Effector memory CD8-positive, alpha-beta T cell (primary cell): ENCODE data around the gene BCL2L11.
A peak's percentile ranks its signal among the peaks of the same experiment; 100 is the strongest.

ENCODE experiments used
- ATAC-seq: fragments of 150-1000 bp; cut with Tn5 transposase; replicated peaks from 2 replicates; pipeline ENCODE4 v1.10.0; 2021; ENCODE audit warnings: mild to moderate bottlenecking, moderate library complexity
- DNase-seq, 3 experiments: peaks; one replicate each; pipeline ENCODE4 v3.0.0; 2021
- H3K27ac Mint-ChIP-seq, 2 donors: one replicate each; pipeline ENCODE4 v1.8.0; 2022; ENCODE audit warnings: mild to moderate bottlenecking in 2 of 2, mixed read lengths in 2 of 2, moderate library complexity in 2 of 2
- H3K27me3 Mint-ChIP-seq, 2 donors: one replicate each; pipeline ENCODE4 v1.8.0; 2022; ENCODE audit warnings: mixed read lengths in 2 of 2
- H3K36me3 Mint-ChIP-seq: one replicate; pipeline ENCODE4 v1.8.0; 2022; ENCODE audit warnings: mild to moderate bottlenecking, moderate library complexity, mixed read lengths; ENCODE audit not compliant: insufficient read depth
- H3K4me1 Mint-ChIP-seq, 2 donors: one replicate each; pipeline ENCODE4 v1.8.0; 2022; ENCODE audit warnings: low read depth in 2 of 2, mixed read lengths in 2 of 2
- H3K4me3 Mint-ChIP-seq, 2 donors: one replicate each; pipeline ENCODE4 v1.8.0; 2022; ENCODE audit warnings: mild to moderate bottlenecking in 2 of 2, mixed read lengths in 2 of 2, moderate library complexity in 2 of 2
- H3K9me3 Mint-ChIP-seq, 2 donors: one replicate each; pipeline ENCODE4 v1.8.0; 2022; ENCODE audit warnings: mixed read lengths in 2 of 2

BCL2L11 gene

DNA sequence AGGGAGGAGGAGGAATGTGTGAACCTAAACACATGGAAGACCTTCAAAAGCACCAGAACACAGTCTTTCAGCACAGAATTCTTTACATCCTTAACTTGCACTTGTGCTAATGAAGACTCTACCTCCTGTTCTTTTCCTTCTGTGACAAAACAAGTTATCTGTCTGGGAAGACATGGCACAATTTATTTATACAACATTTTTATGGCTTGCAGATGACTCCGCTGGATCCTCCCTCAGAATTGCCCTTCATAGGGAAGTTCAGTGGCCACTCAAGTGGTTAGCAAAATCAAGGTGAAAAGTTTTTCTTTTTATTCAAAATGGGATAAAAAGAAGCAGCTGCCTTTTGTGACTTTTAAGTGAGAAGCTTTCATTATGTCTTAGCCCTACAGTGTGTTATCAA is 21.4 kb downstream of the BCL2L11 start:
- Mint-ChIP-seq H3K9me3 (no peaks in the 10 kb centered on the region), H3K27ac (no peak overlapping the region), H3K4me1 (peaks cover 9 to 19% of the 10 kb centered on the region in 2 donors), H3K27me3 (no peaks in the 10 kb centered on the region), H3K36me3 (peaks cover 18% of the 10 kb centered on the region), H3K4me3 (no peak overlapping the region)
- DNase-seq (no peak), ATAC-seq (no peak)

- Mint-ChIP-seq H3K9me3 (no peaks in the 10 kb centered on the region), H3K4me3 (no peak overlapping the region), H3K27me3 (no peaks in the 10 kb centered on the region), H3K4me1 (peaks cover 8 to 19% of the 10 kb centered on the region in 2 donors), H3K27ac (peak overlapping the region in 1 of 2 donors; percentile 18), H3K36me3 (peaks cover 17% of the 10 kb centered on the region)
- no peak for ATAC-seq
- DNase-seq: no peak
These were observed 22.6 kb downstream of the BCL2L11 start for GRCh38 chr2:111143107-111143842.

- H3K27ac Mint-ChIP-seq: no peak overlapping the region
- H3K27me3 Mint-ChIP-seq: no peaks in the 10 kb centered on the region
- DNase-seq (no peak), ATAC-seq (no peak)
- no peaks in the 10 kb centered on the region for H3K9me3 Mint-ChIP-seq
- peaks cover 8 to 19% of the 10 kb centered on the region in 2 donors for H3K4me1 Mint-ChIP-seq
- no peak overlapping the region for H3K4me3 Mint-ChIP-seq
- H3K36me3 Mint-ChIP-seq: peaks cover 17% of the 10 kb centered on the region
These were observed 23.1 kb downstream of the BCL2L11 start for GRCh38 chr2:111143843-111144198.

GRCh38 chr2:111145103-111145760 is 24.5 kb downstream of the BCL2L11 start:
- H3K9me3 Mint-ChIP-seq: no peaks in the 10 kb centered on the region
- ATAC-seq: no peak
- DNase-seq: no peak
- no peak overlapping the region for H3K27ac Mint-ChIP-seq
- H3K36me3 Mint-ChIP-seq: peaks cover 15% of the 10 kb centered on the region
- H3K27me3 Mint-ChIP-seq: no peaks in the 10 kb centered on the region
- no peak overlapping the region for H3K4me3 Mint-ChIP-seq
- peaks cover 8 to 19% of the 10 kb centered on the region in 2 donors for H3K4me1 Mint-ChIP-seq

DNA sequence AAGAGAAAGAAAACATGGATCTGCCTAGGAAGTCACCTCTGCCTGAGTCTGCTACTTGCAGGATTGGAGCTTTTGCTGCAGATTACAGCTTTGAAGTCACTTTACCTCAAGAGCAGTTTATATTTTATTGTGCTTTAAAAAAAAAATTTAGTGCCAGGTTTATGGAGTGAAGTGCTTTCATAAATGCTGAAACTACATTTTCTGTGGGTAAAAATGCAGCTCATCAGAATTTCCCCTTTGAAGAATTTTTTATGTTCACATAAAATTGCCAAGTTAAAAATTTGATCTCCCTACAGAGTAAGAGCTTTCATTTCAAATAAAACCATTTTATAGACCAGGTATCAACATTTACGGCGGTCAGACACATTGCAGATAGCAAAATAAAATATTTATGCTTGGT is 25.2 kb downstream of the BCL2L11 start:
- Mint-ChIP-seq H3K4me1 (peaks cover 5 to 19% of the 10 kb centered on the region in 2 donors), H3K4me3 (no peak overlapping the region), H3K27ac (peak overlapping the region in 1 of 2 donors; percentile 62), H3K36me3 (peaks cover 19% of the 10 kb centered on the region), H3K9me3 (no peaks in the 10 kb centered on the region), H3K27me3 (no peaks in the 10 kb centered on the region)
- ATAC-seq (no peak), DNase-seq (no peak)

GRCh38 chr2:111148225-111148873 is 27.6 kb downstream of the BCL2L11 start:
- Mint-ChIP-seq H3K36me3 (peaks cover 22% of the 10 kb centered on the region), H3K4me1 (peaks cover 2 to 11% of the 10 kb centered on the region in 2 donors), H3K27ac (peak overlapping the region in 1 of 2 donors; percentile 49), H3K4me3 (no peak overlapping the region), H3K9me3 (no peaks in the 10 kb centered on the region), H3K27me3 (no peaks in the 10 kb centered on the region)
- DNase-seq (no peak), ATAC-seq (no peak)

DNA sequence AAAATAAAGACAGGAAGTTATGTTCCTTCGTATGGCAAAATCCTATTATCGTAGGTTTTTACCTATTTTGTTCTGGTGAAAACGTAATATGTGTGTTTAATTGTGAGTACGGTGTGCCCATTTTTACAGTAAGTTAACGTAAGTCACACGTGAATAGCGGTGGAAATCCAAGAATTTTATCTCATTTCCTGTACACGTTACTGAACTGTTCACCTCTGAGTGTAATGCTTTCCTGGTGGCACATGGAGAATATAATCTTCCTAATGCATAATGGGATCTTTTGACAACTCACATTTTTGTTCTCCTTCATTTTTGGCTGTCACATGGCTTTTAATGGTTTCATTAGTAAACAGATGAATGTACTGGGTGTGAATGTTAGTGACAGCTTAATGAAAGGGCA is 28.2 kb downstream of the BCL2L11 start:
- Mint-ChIP-seq H3K4me1 (peaks cover 2 to 11% of the 10 kb centered on the region in 2 donors), H3K27me3 (no peaks in the 10 kb centered on the region), H3K4me3 (no peak overlapping the region), H3K27ac (no peak overlapping the region), H3K36me3 (peaks cover 25% of the 10 kb centered on the region), H3K9me3 (no peaks in the 10 kb centered on the region)
- ATAC-seq: no peak
- no peak for DNase-seq

- peaks cover 4 to 7% of the 10 kb centered on the region in 2 donors for H3K4me1 Mint-ChIP-seq
- DNase-seq: no peak
- no peak for ATAC-seq
- H3K36me3 Mint-ChIP-seq: peaks cover 25% of the 10 kb centered on the region
- no peak overlapping the region for H3K4me3 Mint-ChIP-seq
- no peak overlapping the region for H3K27ac Mint-ChIP-seq
- no peaks in the 10 kb centered on the region for H3K9me3 Mint-ChIP-seq
- H3K27me3 Mint-ChIP-seq: no peaks in the 10 kb centered on the region
These were observed 29.3 kb downstream of the BCL2L11 start for GRCh38 chr2:111149882-111150455.

DNA sequence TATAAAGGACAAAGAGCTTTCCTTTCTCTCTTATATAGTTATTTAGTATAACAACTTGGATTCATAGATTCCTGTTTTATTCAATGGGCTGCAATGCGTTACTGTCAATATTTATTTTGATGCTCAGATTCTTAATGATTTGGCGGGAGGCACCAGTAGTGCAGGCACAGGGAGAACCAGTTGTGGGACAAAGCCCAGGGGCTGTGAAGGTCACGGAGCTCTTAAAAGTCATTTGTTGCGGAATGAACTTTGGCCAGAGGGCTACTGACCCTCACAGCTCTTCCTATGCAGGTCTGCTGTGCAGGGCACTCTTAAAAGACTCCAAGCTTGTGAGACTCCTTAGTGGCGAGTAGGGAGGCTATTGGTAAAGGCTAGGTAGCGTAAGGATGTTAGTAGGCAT is 34.0 kb downstream of the BCL2L11 start:
- ATAC-seq: no peak
- no peaks in the 10 kb centered on the region for H3K9me3 Mint-ChIP-seq

DNA sequence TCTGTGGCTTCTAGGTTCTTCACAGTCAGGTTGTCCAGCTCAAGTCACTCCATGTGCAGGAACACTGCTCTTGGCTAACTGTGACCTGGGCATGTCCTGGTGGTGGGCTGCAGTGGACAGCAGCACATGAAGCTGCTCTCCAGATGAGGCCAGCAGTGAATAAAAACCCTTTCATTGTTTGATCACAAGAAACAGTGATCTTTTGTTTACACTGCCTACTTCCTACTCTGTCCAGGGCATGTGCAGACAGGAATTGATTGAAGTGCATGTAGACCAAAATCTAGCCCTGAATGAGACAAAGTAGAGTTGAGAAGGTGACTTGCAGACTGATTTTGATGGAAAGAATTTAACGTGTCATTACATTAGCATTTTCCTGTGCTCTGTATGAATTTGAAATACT is 34.9 kb downstream of the BCL2L11 start:
- Mint-ChIP-seq H3K36me3 (peaks cover 16% of the 10 kb centered on the region), H3K9me3 (no peaks in the 10 kb centered on the region)

More for the DNA sequence above, 34.0 kb downstream of the BCL2L11 start:
- no peak for DNase-seq
- H3K27me3 Mint-ChIP-seq: no peaks in the 10 kb centered on the region
- no peak overlapping the region for H3K4me3 Mint-ChIP-seq
- H3K4me1 Mint-ChIP-seq: peaks cover 8 to 11% of the 10 kb centered on the region in 2 donors
- H3K27ac Mint-ChIP-seq: no peak overlapping the region
- H3K36me3 Mint-ChIP-seq: peaks cover 20% of the 10 kb centered on the region

DNA sequence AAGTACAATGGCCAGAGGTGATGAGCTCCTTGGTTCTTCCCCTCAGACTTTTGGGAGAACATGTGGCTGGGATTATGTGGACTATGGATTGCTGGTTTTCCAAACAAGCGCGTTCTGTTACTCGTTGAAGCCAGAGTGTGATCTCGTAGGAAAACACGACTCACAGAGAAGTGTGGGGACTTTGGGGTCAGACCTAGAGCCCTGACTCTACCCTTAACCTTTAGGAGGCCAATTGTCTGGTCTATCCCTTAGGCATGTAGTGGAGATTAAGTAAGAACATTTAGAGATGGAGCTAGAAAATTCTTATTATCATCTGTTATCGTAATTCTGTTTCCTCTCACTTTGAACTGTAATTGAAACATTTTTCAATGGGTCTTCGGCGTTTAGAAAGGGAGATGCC is 35.8 kb downstream of the BCL2L11 start:
- no peak overlapping the region for H3K4me3 Mint-ChIP-seq
- H3K27ac Mint-ChIP-seq: no peak overlapping the region
- H3K4me1 Mint-ChIP-seq: peaks cover 8 to 16% of the 10 kb centered on the region in 2 donors
- DNase-seq (no peak), ATAC-seq (no peak)
- H3K27me3 Mint-ChIP-seq: no peaks in the 10 kb centered on the region
- peaks cover 14% of the 10 kb centered on the region for H3K36me3 Mint-ChIP-seq
- no peaks in the 10 kb centered on the region for H3K9me3 Mint-ChIP-seq

More for the DNA sequence above, 34.9 kb downstream of the BCL2L11 start:
- Mint-ChIP-seq H3K27me3 (no peaks in the 10 kb centered on the region), H3K27ac (no peak overlapping the region), H3K4me1 (peaks cover 8 to 16% of the 10 kb centered on the region in 2 donors), H3K4me3 (no peak overlapping the region)
- ATAC-seq (no peak), DNase-seq (no peak)

GRCh38 chr2:111157071-111157661 is 36.5 kb downstream of the BCL2L11 start:
- H3K36me3 Mint-ChIP-seq: peaks cover 11% of the 10 kb centered on the region
- DNase-seq: no peak
- H3K9me3 Mint-ChIP-seq: no peaks in the 10 kb centered on the region
- H3K4me1 Mint-ChIP-seq: peaks cover 10 to 17% of the 10 kb centered on the region in 2 donors
- H3K4me3 Mint-ChIP-seq: no peak overlapping the region
- no peaks in the 10 kb centered on the region for H3K27me3 Mint-ChIP-seq
- no peak for ATAC-seq
- peak overlapping the region in 1 of 2 donors; percentile 11 for H3K27ac Mint-ChIP-seq

- Mint-ChIP-seq H3K4me3 (no peak overlapping the region), H3K27ac (no peak overlapping the region), H3K27me3 (no peaks in the 10 kb centered on the region), H3K9me3 (no peaks in the 10 kb centered on the region), H3K4me1 (peaks cover 13 to 21% of the 10 kb centered on the region in 2 donors), H3K36me3 (peaks cover 12% of the 10 kb centered on the region)
- peak; percentile 27 for ATAC-seq
- DNase-seq: no peak
These were observed 37.1 kb downstream of the BCL2L11 start for GRCh38 chr2:111157798-111158197.
